GM19452 (cell line): Measurements from ENCODE around the gene CES3.
"Not testable (repeated sequence)": the region's sequence is repeated elsewhere in the genome, so short reads cannot be mapped to it uniquely, and the experiment has no call there.

Experiments used
- ATAC-seq: cut with Tn5 transposase; IDR thresholded peaks from one replicate; pipeline ENCODE4 v1.9.1; 2021; ENCODE audit not compliant: unreplicated experiment

The CES3 gene

GRCh38 chr16:66926171-66926947, 34.7 kb upstream of the CES3 start:
- ATAC-seq: no peak

DNA sequence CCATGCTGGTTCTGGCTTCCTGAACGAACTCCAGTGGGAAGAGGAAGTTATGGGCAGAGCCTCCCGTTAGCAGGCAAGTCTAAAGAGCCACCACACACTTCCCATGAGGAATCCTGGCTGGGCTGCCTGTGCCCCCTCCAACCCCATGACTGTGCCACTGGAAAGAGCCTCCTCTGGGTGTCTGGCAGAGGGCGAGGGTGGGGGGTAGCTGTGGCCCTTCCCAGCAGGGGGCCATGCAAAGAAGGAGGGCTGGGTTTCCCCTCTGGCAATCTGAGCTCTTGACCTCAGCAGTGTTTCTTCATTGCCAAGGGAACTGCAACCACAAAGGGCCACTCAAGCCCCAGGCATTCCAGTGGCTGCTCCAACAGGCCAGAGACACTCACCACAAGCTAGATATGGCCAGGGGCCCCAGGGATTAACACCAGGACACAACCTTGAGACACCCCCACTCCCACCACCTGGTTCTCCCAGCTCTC, 34.1 kb upstream of the CES3 start:
- ATAC-seq: no peak

DNA sequence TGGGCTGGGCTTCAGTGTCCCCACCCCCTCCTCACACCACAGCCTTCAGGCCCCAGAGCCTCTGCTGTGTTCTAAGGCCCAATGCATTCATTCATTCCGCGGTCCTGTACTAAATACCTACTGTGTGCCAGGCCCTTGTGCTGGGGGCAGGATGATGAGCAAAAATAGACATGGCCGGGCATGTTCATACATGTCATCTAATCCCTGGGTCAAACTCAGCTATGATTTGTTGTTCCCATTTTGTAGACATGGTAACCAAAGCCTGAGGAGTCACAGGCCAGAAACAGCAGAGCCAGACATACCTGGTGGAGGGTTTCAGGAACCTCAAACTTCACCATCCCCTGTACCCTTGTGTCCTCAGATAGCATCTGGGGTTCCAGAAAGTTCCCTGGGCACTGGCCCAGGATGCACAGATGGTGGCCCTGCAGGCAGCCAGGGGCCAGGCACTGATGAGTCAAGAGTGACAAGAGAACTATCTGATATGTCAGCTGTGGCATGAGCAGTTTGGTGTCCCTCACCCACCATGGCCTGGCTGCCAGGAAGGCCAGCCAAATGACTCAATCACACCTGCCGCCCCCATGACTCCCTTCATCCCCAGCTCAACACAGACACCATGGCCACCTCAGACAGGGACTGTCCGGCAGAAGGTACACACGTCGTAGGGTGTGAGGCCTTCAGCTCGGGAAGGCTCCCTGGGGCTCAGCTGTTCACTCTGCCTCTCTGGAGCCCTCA, 33.0 kb upstream of the CES3 start:
- no peak for ATAC-seq

GRCh38 chr16:66928702-66929388, 32.2 kb upstream of the CES3 start:
- no peak for ATAC-seq

- ATAC-seq: no peak
Observed at GRCh38 chr16:66930189-66930588, 30.9 kb upstream of the CES3 start.

DNA sequence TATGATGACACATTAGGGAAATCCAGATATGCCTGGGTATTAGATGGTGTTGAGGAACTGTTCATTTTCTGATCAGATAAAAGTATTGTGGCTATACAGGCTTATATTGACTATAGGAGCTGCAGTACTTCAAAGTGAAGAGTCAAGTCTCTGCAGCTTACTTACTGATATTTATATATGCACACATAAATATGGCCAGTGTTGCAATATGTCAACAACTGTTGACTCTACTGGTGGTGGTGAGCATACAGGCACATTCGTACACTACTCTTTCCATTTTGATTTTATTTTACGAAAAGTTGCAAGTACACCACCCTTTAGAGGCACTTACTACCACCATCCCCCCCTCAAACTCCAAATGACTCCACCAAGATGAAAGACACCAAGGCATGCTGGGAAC, 29.4 kb upstream of the CES3 start:
- no peak for ATAC-seq

- ATAC-seq: no peak
Observed at GRCh38 chr16:66932076-66932475, 29.0 kb upstream of the CES3 start.

GRCh38 chr16:66933776-66934137, 27.3 kb upstream of the CES3 start:
- peak; percentile 10 for ATAC-seq

DNA sequence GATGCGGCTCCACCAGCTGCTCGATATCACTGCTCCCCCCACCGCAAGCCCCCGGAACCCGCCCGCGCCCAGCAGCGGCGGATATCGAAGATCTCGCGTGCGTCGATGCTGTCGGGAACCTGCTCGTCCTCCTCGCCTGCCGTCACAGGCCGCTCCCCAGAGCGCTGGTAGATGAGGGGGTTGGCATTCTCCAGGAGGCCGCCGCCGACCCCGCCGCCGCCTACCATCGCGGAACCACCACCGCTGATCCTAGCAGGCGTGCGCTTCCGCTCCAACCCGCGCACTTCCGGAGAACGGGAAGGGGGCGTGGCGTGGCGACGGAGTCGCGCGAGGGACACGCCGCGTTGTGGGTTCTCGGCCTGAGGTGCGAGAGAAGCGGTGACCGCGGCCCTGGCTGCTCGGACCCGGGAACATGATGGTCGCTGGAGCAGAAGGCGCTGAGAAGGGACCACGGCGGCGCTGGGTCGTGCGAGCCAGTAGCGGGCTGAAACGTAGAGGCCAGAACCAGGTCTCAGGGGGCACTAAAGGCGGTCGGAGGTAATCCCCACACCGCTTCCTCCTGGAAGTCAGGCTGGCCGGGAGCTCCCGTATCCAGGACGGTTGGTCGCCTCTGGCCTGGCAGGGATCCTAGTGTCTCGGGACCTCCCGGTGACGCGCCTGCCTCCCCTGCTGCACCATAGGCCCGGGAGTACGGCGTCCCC, 26.8 kb upstream of the CES3 start, which contains the start of gene CIAO2B:
Gene CIAO2B, minus strand, starts transcription at position 265 of the 701 bp plus-strand sequence. Its CDS starts 38 bp downstream, at position 227.
- peak; percentile 81 for ATAC-seq

GRCh38 chr16:66934839-66935313, 26.2 kb upstream of the CES3 start:
- not testable (repeated sequence) for ATAC-seq

GRCh38 chr16:66935314-66936011, 25.6 kb upstream of the CES3 start, which contains the start of gene CES2:
CES2 (plus strand) TSS chr16:66935516; CDS start chr16:66935636, 120 bp downstream.
- ATAC-seq: no peak

- no peak for ATAC-seq
Observed at GRCh38 chr16:66936462-66936861, 24.6 kb upstream of the CES3 start.

GRCh38 chr16:66936889-66937554, 24.0 kb upstream of the CES3 start:
- no peak for ATAC-seq

DNA sequence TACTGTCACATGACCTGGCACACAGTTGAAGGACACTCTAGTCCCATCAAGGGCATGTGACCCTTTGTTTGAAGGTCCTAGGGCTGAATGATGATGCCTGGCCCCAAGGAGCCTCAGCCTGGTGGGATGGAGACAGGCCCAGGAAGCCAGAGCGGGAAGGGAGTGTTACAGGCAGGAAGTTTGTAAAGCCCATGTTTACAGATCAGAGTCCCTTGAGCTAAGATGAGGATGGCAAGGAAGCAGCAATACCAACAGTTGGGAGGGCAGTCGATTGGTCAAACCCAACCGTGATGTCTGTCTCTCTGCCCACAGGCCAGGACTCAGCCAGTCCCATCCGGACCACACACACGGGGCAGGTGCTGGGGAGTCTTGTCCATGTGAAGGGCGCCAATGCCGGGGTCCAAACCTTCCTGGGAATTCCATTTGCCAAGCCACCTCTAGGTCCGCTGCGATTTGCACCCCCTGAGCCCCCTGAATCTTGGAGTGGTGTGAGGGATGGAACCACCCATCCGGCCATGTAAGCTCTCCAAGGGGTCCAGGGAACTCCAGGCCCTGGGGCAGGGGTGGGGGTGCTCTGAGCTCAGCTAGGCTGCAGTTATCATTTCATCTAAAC, 23.2 kb upstream of the CES3 start:
- ATAC-seq: no peak

DNA sequence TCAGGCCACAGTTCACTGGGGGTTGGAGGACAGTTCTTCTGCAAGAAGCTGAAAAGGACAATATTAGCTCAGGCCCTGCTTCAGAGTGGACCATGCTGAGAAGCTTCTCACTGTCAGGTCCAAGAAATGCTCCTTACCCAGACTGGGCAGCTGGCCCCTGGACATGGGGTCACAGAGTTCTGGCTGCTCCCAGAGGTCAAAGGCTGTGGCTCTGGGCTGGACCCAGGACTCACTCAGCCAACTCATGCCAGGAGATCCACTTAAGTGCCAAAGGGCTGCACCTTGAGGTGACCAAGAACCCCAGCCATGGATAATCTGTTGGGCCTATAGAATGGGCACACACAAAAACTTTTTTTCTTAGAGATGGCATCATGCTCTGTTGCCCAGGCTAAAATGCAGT, 21.7 kb upstream of the CES3 start:
- ATAC-seq: no peak

DNA sequence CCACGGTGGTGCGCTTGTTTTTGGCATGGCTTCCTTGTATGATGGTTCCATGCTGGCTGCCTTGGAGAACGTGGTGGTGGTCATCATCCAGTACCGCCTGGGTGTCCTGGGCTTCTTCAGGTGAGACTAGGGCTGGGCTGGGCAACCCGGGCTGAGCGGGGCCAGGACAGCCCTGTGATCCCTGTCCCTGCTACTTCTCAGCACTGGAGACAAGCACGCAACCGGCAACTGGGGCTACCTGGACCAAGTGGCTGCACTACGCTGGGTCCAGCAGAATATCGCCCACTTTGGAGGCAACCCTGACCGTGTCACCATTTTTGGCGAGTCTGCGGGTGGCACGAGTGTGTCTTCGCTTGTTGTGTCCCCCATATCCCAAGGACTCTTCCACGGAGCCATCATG, 20.8 kb upstream of the CES3 start:
- ATAC-seq: no peak

- no peak for ATAC-seq
Observed at GRCh38 chr16:66942981-66943380, 18.1 kb upstream of the CES3 start.

GRCh38 chr16:66943426-66944053, 17.5 kb upstream of the CES3 start:
- no peak for ATAC-seq

DNA sequence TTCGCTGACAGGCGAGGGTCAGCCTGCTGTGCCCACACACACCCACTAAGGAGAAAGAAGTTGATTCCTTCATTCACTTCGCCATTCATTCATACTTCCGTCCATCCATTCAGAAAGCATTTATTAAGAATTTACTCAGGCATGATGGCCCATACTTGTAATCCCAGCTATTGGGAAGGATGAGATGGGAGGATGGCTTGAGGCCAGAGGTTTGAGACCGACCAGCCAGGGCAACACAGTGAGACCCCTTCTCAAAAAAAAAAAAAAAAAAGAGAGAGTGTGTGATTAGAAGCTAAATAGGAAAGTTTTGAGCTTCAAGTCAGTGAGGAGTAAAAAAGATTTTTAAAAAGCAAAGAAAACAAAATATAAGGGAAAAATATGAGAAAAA, 17.0 kb upstream of the CES3 start:
- no peak for ATAC-seq
